Ishikawa (cell line): ENCODE measurements around the gene CARS1.

Experiments used
- CEBPB ChIP-seq: IDR thresholded peaks from 2 replicates; pipeline ENCODE4 v1.6.1; 2012
- CREB1 ChIP-seq: IDR thresholded peaks from 2 replicates; pipeline ENCODE4 v1.6.1; 2012; ENCODE audit warnings: low read depth
- EGR1 ChIP-seq: IDR thresholded peaks from 2 replicates; pipeline ENCODE4 v1.6.1; 2012
- EP300 ChIP-seq: IDR thresholded peaks from 2 replicates; pipeline ENCODE4 v1.6.1; 2012; ENCODE audit warnings: borderline replicate concordance
- FOXM1 ChIP-seq: IDR thresholded peaks from 2 replicates; pipeline ENCODE4 v1.6.1; 2012; ENCODE audit warnings: low read depth, borderline replicate concordance
- MAX ChIP-seq: IDR thresholded peaks from 2 replicates; pipeline ENCODE4 v1.6.1; 2012
- NFIC ChIP-seq: IDR thresholded peaks from 2 replicates; pipeline ENCODE4 v1.6.1; 2012
- RAD21 ChIP-seq: IDR thresholded peaks from 2 replicates; pipeline ENCODE4 v1.6.1; 2012; ENCODE audit warnings: low read depth
- REST ChIP-seq: IDR thresholded peaks from 2 replicates; pipeline ENCODE4 v1.6.1; 2012; ENCODE audit warnings: low read depth, mild to moderate bottlenecking
- TAF1 ChIP-seq: IDR thresholded peaks from 2 replicates; pipeline ENCODE4 v1.6.1; 2012; ENCODE audit warnings: low read depth, mild to moderate bottlenecking
- TCF12 ChIP-seq: IDR thresholded peaks from 2 replicates; pipeline ENCODE4 v1.6.1; 2012; ENCODE audit warnings: low read depth
- TEAD4 ChIP-seq: IDR thresholded peaks from 2 replicates; pipeline ENCODE4 v1.6.1; 2012
- USF1 ChIP-seq: IDR thresholded peaks from 2 replicates; pipeline ENCODE4 v1.6.1; 2012
- YY1 ChIP-seq: IDR thresholded peaks from 2 replicates; pipeline ENCODE4 v1.6.1; 2012; ENCODE audit warnings: low read depth
- ZBTB7A ChIP-seq: IDR thresholded peaks from 2 replicates; pipeline ENCODE4 v1.6.1; 2012; ENCODE audit warnings: low read depth

The CARS1 gene

GRCh38 chr11:3080733-3081385, 23.6 kb upstream of the CARS1 start:
- TF ChIP-seq NFIC (no peak), EP300 (no peak), REST (no peak), MAX (no peak), TEAD4 (no peak), RAD21 (no peak), TAF1 (no peak), ZBTB7A (no peak), USF1 (no peak), CEBPB (no peak), FOXM1 (no peak), TCF12 (no peak)

- TF ChIP-seq USF1 (no peak), CEBPB (no peak), TEAD4 (no peak), EP300 (no peak), RAD21 (no peak), FOXM1 (no peak), YY1 (no peak), TCF12 (no peak), ZBTB7A (no peak), NFIC (no peak), MAX (no peak), CREB1 (no peak), TAF1 (no peak), REST (no peak), EGR1 (no peak)
Measured at GRCh38 chr11:3080104-3080503, 22.9 kb upstream of the CARS1 start.

GRCh38 chr11:3077846-3078440, 20.7 kb upstream of the CARS1 start:
- TF ChIP-seq TEAD4 (no peak), USF1 (no peak), FOXM1 (no peak), EGR1 (no peak), CREB1 (no peak), MAX (no peak), TAF1 (no peak), NFIC (no peak), TCF12 (no peak), YY1 (no peak), ZBTB7A (no peak), CEBPB (no peak)

- TF ChIP-seq USF1 (no peak), RAD21 (no peak), FOXM1 (no peak), YY1 (no peak), TEAD4 (no peak), TCF12 (no peak), EP300 (no peak), REST (no peak), CREB1 (no peak), ZBTB7A (no peak), TAF1 (no peak), NFIC (no peak), MAX (no peak), CEBPB (no peak), EGR1 (no peak)
Measured at GRCh38 chr11:3077189-3077836, 20.1 kb upstream of the CARS1 start.
